Amniotic epithelial cell (primary cell): ENCODE data around the gene SRRM5.
A peak's percentile ranks its signal among the peaks of the same experiment; 100 is the strongest.
"Not testable (repeated sequence)": the region's sequence is repeated elsewhere in the genome, so short reads cannot be mapped to it uniquely, and the experiment has no call there.

Experiments used
- DNase-seq: peaks from one replicate; pipeline ENCODE4 v3.0.0-alpha.2; 2010; ENCODE audit warnings: low read depth

Gene SRRM5

GRCh38 chr19:43611788-43612187 lies at the start of gene SRRM5:
Gene SRRM5 (plus strand): TSS chr19:43612088. CDS start chr19:43612122, 34 bp downstream.
- DNase-seq: no peak

GRCh38 chr19:43562226-43562697 lies 49.6 kb upstream of the SRRM5 start:
- DNase-seq: no peak

- peak; percentile 78 for DNase-seq
Observed at GRCh38 chr19:43562698-43563241, 49.1 kb upstream of the SRRM5 start.

- DNase-seq: no peak
Observed at GRCh38 chr19:43563816-43564457, 48.0 kb upstream of the SRRM5 start.

- DNase-seq: no peak
Observed at GRCh38 chr19:43564800-43565199, 47.1 kb upstream of the SRRM5 start.

- DNase-seq: no peak
Observed at GRCh38 chr19:43569657-43570056, 42.2 kb upstream of the SRRM5 start.

- DNase-seq: no peak
Observed at GRCh38 chr19:43570174-43570791, 41.6 kb upstream of the SRRM5 start.

GRCh38 chr19:43572171-43572588 lies 39.7 kb upstream of the SRRM5 start:
- no peak for DNase-seq

- peak; percentile 37 for DNase-seq
Observed at GRCh38 chr19:43574424-43575155, 37.3 kb upstream of the SRRM5 start.

- peak; percentile 98 for DNase-seq
Observed at GRCh38 chr19:43575156-43575950, 36.5 kb upstream of the SRRM5 start, which contains the start of the genes PINLYP and XRCC1. Gene PINLYP (plus strand): TSS chr19:43575801. CDS start chr19:43577192, 1,391 bp downstream. Gene XRCC1 (minus strand): TSS chr19:43575527. CDS start chr19:43575458, 69 bp downstream.

- no peak for DNase-seq
Observed at GRCh38 chr19:43575955-43576878, 35.7 kb upstream of the SRRM5 start.

GRCh38 chr19:43578787-43579186 lies 33.1 kb upstream of the SRRM5 start:
- no peak for DNase-seq

- DNase-seq: no peak
Observed at GRCh38 chr19:43581467-43581866, 30.4 kb upstream of the SRRM5 start.

GRCh38 chr19:43582495-43582894 lies 29.4 kb upstream of the SRRM5 start:
- no peak for DNase-seq

GRCh38 chr19:43584484-43584883 lies 27.4 kb upstream of the SRRM5 start:
- DNase-seq: no peak

- DNase-seq: no peak
Observed at GRCh38 chr19:43586346-43586745, 25.5 kb upstream of the SRRM5 start.

- not testable (repeated sequence) for DNase-seq
Observed at GRCh38 chr19:43587029-43587428, 24.9 kb upstream of the SRRM5 start.

- no peak for DNase-seq
Observed at GRCh38 chr19:43589277-43589676, 22.6 kb upstream of the SRRM5 start.

GRCh38 chr19:43589678-43590077 lies 22.2 kb upstream of the SRRM5 start:
- no peak for DNase-seq
